Esophagus muscularis mucosa (tissue), 4 donors: ENCODE results near the gene COX5B.

Experiments used
- EP300 ChIP-seq: sonication (generic); formaldehyde crosslinking; IDR thresholded peaks from one replicate; pipeline ENCODE4 v1.6.1; 2017; ENCODE audit warnings: antibody characterized with exemption
- POLR2A ChIP-seq: fragments of 450-650 bp; IDR thresholded peaks from one replicate; pipeline ENCODE4 v1.6.1; 2017; ENCODE audit warnings: antibody characterized with exemption, moderate library complexity, mild to moderate bottlenecking, low read depth
- POLR2AphosphoS5 ChIP-seq, 2 donors: sonication (generic); formaldehyde crosslinking; IDR thresholded peaks; one replicate each; pipeline ENCODE4 v1.6.1; 2017; ENCODE audit warnings: antibody characterized with exemption in 2 of 2
- TF ChIP-seq, protein P1 (sequence below), 3 experiments: fragments of 200-600 bp in 2 of 3; fragments of 450-650 bp in 1 of 3; sonication (generic) in 2 of 3; IDR thresholded peaks; one replicate each; pipeline ENCODE4 v1.5.1; 2017 to 2019; ENCODE audit warnings: antibody characterized with exemption in 3 of 3, mild to moderate bottlenecking in 2 of 3, moderate library complexity in 1 of 3

DNA sequence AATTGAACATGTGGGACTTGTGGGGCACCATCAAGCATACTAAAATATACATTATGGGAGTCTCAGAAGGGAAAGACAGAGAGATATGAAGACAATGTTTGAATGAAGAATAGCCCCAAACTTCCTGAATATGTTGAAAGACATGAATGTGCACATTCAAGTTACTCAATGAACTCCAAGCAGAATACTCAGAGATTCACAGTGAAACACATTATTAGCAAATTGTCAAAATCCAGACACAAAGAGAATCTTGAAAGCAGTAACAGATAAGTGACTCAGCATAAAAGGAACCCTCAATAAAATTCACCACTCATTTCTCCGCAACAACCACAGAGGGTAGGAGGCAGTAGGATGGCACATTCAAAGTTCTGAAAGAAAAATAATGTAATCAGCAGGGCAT, 32.4 kb downstream of the COX5B start:
- TF ChIP-seq, protein P1, sequence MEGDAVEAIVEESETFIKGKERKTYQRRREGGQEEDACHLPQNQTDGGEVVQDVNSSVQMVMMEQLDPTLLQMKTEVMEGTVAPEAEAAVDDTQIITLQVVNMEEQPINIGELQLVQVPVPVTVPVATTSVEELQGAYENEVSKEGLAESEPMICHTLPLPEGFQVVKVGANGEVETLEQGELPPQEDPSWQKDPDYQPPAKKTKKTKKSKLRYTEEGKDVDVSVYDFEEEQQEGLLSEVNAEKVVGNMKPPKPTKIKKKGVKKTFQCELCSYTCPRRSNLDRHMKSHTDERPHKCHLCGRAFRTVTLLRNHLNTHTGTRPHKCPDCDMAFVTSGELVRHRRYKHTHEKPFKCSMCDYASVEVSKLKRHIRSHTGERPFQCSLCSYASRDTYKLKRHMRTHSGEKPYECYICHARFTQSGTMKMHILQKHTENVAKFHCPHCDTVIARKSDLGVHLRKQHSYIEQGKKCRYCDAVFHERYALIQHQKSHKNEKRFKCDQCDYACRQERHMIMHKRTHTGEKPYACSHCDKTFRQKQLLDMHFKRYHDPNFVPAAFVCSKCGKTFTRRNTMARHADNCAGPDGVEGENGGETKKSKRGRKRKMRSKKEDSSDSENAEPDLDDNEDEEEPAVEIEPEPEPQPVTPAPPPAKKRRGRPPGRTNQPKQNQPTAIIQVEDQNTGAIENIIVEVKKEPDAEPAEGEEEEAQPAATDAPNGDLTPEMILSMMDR (IDR thresholded peaks at IDR 0.05): no peak
- TF ChIP-seq POLR2AphosphoS5 (IDR thresholded peaks at IDR 0.05): no peak
- TF ChIP-seq POLR2A: no peak
- no peak for TF ChIP-seq EP300
